Ascending aorta (tissue), 2 donors: ENCODE measurements around the gene CAST. TPM values are rescaled to one million over a fixed set of nuclear protein-coding genes. Genes with fewer than 3 reads are reported as not detected.
A peak's percentile ranks its signal among the peaks of the same experiment; 100 is the strongest.

Source experiments
- DNase-seq, 2 donors: peaks; one replicate each; pipeline ENCODE4 v3.0.0-alpha.2; 2019; ENCODE audit warnings: low spot score in 2 of 2
- H3K27ac ChIP-seq, 2 donors: fragments of 200-600 bp; sonication (generic); one replicate each; pipeline ENCODE4 v1.5.1; 2016 to 2017; ENCODE audit warnings: mild to moderate bottlenecking in 1 of 2
- H3K27me3 ChIP-seq: fragments of 200-600 bp; sonication (generic); one replicate; pipeline ENCODE4 v1.5.1; 2017
- H3K36me3 ChIP-seq, 2 donors: fragments of 200-600 bp; sonication (generic); one replicate each; pipeline ENCODE4 v1.5.1; 2016
- H3K4me1 ChIP-seq, 2 donors: fragments of 200-600 bp; sonication (generic); one replicate each; pipeline ENCODE4 v1.5.1; 2016 to 2017; ENCODE audit warnings: mild to moderate bottlenecking in 1 of 2
- H3K4me3 ChIP-seq, 2 donors: fragments of 200-600 bp; sonication (generic); one replicate each; pipeline ENCODE4 v1.5.1; 2016 to 2017; ENCODE audit warnings: mild to moderate bottlenecking in 1 of 2
- H3K9me3 ChIP-seq, 2 donors: fragments of 200-600 bp; sonication (generic); one replicate each; pipeline ENCODE4 v1.5.1; 2016
- intact Hi-C: fragments of 100-400 bp; cut with DNase I; formaldehyde crosslinking; loops from one replicate; pipeline ENCODE4 v1.15.1; 2023
- total RNA-seq: library from RNA; depleted of rRNA; stranded (reverse); fragments of >200 nt; gene quantifications from one replicate; pipeline ENCODE4 v1.1.0, GENCODE V29; 2016
- TF ChIP-seq, protein P1 (sequence below), 3 experiments: fragments of 200-600 bp in 2 of 3; fragments of 450-650 bp in 1 of 3; sonication (generic) in 2 of 3; IDR thresholded peaks; one replicate each; pipeline ENCODE4 v1.5.1; 2016 to 2019; ENCODE audit warnings: antibody characterized with exemption in 3 of 3, mild to moderate bottlenecking in 1 of 3, moderate library complexity in 1 of 3

CAST gene
- total RNA-seq, 1 donor from 2014 or later = 266 TPM

- intact Hi-C loops = no loop called here
- Histone ChIP-seq H3K27me3 (no peaks in the 10 kb centered on the region), H3K4me1 (peaks cover 3 to 16% of the 10 kb centered on the region in 2 donors), H3K27ac (peak overlapping the region in 1 of 2 donors; percentile 32), H3K36me3 (peaks cover 0 to 7% of the 10 kb centered on the region in 2 donors), H3K9me3 (no peaks in the 10 kb centered on the region), H3K4me3 (no peak overlapping the region)
- TF ChIP-seq, protein P1, sequence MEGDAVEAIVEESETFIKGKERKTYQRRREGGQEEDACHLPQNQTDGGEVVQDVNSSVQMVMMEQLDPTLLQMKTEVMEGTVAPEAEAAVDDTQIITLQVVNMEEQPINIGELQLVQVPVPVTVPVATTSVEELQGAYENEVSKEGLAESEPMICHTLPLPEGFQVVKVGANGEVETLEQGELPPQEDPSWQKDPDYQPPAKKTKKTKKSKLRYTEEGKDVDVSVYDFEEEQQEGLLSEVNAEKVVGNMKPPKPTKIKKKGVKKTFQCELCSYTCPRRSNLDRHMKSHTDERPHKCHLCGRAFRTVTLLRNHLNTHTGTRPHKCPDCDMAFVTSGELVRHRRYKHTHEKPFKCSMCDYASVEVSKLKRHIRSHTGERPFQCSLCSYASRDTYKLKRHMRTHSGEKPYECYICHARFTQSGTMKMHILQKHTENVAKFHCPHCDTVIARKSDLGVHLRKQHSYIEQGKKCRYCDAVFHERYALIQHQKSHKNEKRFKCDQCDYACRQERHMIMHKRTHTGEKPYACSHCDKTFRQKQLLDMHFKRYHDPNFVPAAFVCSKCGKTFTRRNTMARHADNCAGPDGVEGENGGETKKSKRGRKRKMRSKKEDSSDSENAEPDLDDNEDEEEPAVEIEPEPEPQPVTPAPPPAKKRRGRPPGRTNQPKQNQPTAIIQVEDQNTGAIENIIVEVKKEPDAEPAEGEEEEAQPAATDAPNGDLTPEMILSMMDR (IDR thresholded peaks at IDR 0.05) = no peak
- no peak for DNase-seq
Observed at GRCh38 chr5:96675882-96676281, 13.7 kb downstream of the CAST start.

DNA sequence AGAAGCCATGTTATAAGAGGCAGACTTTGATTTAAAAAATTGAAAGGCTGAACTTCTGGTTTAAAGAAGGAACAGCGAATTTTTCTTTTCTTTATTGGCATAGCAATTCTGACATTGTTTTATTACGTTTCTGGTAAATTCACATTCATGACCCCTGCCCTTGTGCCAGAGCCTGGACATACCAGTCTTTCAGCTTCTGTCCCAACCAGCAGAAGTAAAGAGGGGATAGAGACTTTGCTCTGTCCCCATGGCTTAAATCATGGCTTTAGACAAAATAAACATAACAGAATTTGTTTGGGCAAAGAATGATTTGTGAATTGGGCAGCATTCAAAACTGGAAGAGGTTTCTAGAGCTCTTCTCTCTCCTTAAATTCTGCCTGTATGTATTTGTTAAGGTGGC lies 15.3 kb downstream of the CAST start:
- H3K9me3 ChIP-seq = no peaks in the 10 kb centered on the region
- H3K36me3 ChIP-seq = peaks cover 0 to 7% of the 10 kb centered on the region in 2 donors
- intact Hi-C loops = no loop called here
- H3K27ac ChIP-seq = peak overlapping the region in 1 of 2 donors; percentile 13
- no peaks in the 10 kb centered on the region for H3K27me3 ChIP-seq
- TF ChIP-seq, protein P1 (IDR thresholded peaks at IDR 0.05) = no peak
- H3K4me1 ChIP-seq = peaks cover 3 to 20% of the 10 kb centered on the region in 2 donors
- H3K4me3 ChIP-seq = no peak overlapping the region
- DNase-seq = no peak

DNA sequence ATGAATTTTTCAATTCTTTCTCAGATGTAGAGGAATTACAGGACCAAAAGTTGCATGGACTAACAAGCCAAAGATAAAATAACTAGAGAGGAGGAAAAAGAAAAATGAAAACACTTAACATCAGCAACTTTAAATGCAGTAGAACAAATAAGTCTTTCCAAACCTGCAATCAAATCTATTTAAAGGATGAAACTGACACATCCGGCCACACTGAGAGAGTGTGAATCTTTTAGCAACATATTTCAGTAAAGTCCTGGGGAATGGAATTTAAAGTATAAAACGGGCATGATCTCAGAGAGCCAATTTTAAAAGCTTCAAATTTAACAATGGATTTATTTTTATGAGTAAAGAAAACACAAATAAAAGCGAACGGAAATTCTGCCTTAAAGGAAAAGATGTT lies 17.1 kb downstream of the CAST start:
- peaks cover 3 to 18% of the 10 kb centered on the region in 2 donors for H3K4me1 ChIP-seq
- H3K27ac ChIP-seq = peak overlapping the region; percentile 7 to 14
- H3K27me3 ChIP-seq = no peaks in the 10 kb centered on the region
- H3K36me3 ChIP-seq = peaks cover 0 to 7% of the 10 kb centered on the region in 2 donors
- no peak for DNase-seq
- H3K4me3 ChIP-seq = no peak overlapping the region
- TF ChIP-seq, protein P1 (IDR thresholded peaks at IDR 0.05) = no peak
- H3K9me3 ChIP-seq = no peaks in the 10 kb centered on the region
- intact Hi-C loops = no loop called here

GRCh38 chr5:96680759-96681470 lies 18.7 kb downstream of the CAST start:
- H3K27ac ChIP-seq = peak overlapping the region in 1 of 2 donors; percentile 50
- intact Hi-C loops = no loop called here
- TF ChIP-seq, protein P1 (IDR thresholded peaks at IDR 0.05) = no peak
- DNase-seq = no peak
- H3K4me1 ChIP-seq = peaks cover 0 to 16% of the 10 kb centered on the region in 2 donors
- H3K4me3 ChIP-seq = no peak overlapping the region
- no peaks in the 10 kb centered on the region for H3K27me3 ChIP-seq
- no peaks in the 10 kb centered on the region for H3K9me3 ChIP-seq
- peaks cover 0 to 7% of the 10 kb centered on the region in 2 donors for H3K36me3 ChIP-seq

GRCh38 chr5:96683392-96683791 lies 21.2 kb downstream of the CAST start:
- H3K9me3 ChIP-seq = no peaks in the 10 kb centered on the region
- no peak overlapping the region for H3K27ac ChIP-seq
- TF ChIP-seq, protein P1 (IDR thresholded peaks at IDR 0.05) = no peak
- H3K4me1 ChIP-seq = peaks cover 0 to 19% of the 10 kb centered on the region in 2 donors
- DNase-seq = no peak
- H3K36me3 ChIP-seq = no peaks in the 10 kb centered on the region
- intact Hi-C loops = no loop called here
- no peaks in the 10 kb centered on the region for H3K27me3 ChIP-seq
- no peak overlapping the region for H3K4me3 ChIP-seq
